Endothelial cell of umbilical vein (primary cell): ENCODE measurements around the gene ZBTB46. TPM values are rescaled to one million over a fixed set of nuclear protein-coding genes. Genes with fewer than 3 reads are reported as not detected.

Experiments used
- BruUV-seq: library from RNA; stranded (reverse); fragments of 400-500 nt; replicated peaks from 2 replicates; lab custom pipeline; 2021; lab: Mats Ljungman, UMichigan
- CTCF ChIA-PET: fragments of 300-600, 350-600 bp; sonication (Branson Sonifier 250); formaldehyde crosslinking; loops from one replicate; lab custom pipeline; 2021; ENCODE audit warnings: antibody characterized with exemption, inconsistent platforms; lab: Charles Lee
- POLR2A ChIA-PET: fragments of 300-600, 350-600 bp; sonication (Branson Sonifier 250); formaldehyde crosslinking; loops from one replicate; lab custom pipeline; 2021; ENCODE audit warnings: antibody characterized with exemption, inconsistent platforms; lab: Charles Lee
- DNase-seq: peaks from one replicate; pipeline ENCODE4 v3.0.0-alpha.2; 2011; ENCODE audit warnings: low read depth, low spot score
- FAIRE-seq: peaks from 2 replicates; lab custom pipeline; 2011; peaks lifted over from hg19 to GRCh38; lab: Jason Lieb, UNC
- H2AFZ ChIP-seq: 2 replicates; pipeline ENCODE4 v1.6.0; 2012; ENCODE audit warnings: low read depth, low read length, control low read depth, inconsistent platforms
- H3K27ac ChIP-seq: 2 replicates; pipeline ENCODE4 v1.5.1; 2011; ENCODE audit warnings: low read depth, mild to moderate bottlenecking, control low read depth, low read length, moderate library complexity; ENCODE audit not compliant: insufficient read depth
- H3K27me3 ChIP-seq, 2 experiments: 2 replicates each; pipeline versions ENCODE4 v1.6.0 to v1.6.1; 2011; ENCODE audit warnings: low read length in 2 of 2, mixed read lengths in 1 of 2; ENCODE audit not compliant: control insufficient read depth in 2 of 2, insufficient read depth in 2 of 2
- H3K36me3 ChIP-seq, 2 experiments: 2 replicates in 1 of 2; 3 replicates in 1 of 2; pipeline ENCODE4 v1.5.1; 2011; ENCODE audit warnings: low read length in 2 of 2, mild to moderate bottlenecking in 1 of 2, moderate library complexity in 1 of 2; ENCODE audit not compliant: control insufficient read depth in 2 of 2, insufficient read depth in 2 of 2; ENCODE audit errors: extremely low read depth in 1 of 2
- H3K4me1 ChIP-seq: 3 replicates; pipeline ENCODE4 v1.5.1; 2011; ENCODE audit warnings: mild to moderate bottlenecking, low read length; ENCODE audit not compliant: control insufficient read depth, insufficient read depth; ENCODE audit errors: extremely low read depth
- H3K4me2 ChIP-seq: 2 replicates; pipeline ENCODE4 v1.6.1; 2011; ENCODE audit warnings: low read length, control low read depth, mixed read lengths; ENCODE audit not compliant: insufficient read depth
- H3K4me3 ChIP-seq, 3 experiments: fragments of 200-600 bp in 1 of 3; sonication (generic), shearing (Covaris generic) in 1 of 3; replicated peaks in 1 of 3; 2 replicates each; pipeline ENCODE4 v1.5.1; 2011 to 2016; ENCODE audit warnings: control low read depth in 3 of 3, low read length in 3 of 3, mild to moderate bottlenecking in 2 of 3, inconsistent platforms in 1 of 3, low read depth in 1 of 3, moderate library complexity in 1 of 3; ENCODE audit not compliant: insufficient read depth in 1 of 3
- H3K79me2 ChIP-seq: 2 replicates; pipeline ENCODE4 v1.6.0; 2012; ENCODE audit warnings: low read length, inconsistent platforms; ENCODE audit not compliant: control insufficient read depth, insufficient read depth
- H3K9ac ChIP-seq: replicated peaks from 2 replicates; pipeline ENCODE3; 2011; ENCODE audit warnings: low read length, control low read depth; ENCODE audit not compliant: insufficient read depth; ENCODE audit errors: extremely low read depth
- H3K9me1 ChIP-seq: replicated peaks from 3 replicates; pipeline ENCODE4 v1.6.0; 2011; ENCODE audit warnings: mild to moderate bottlenecking, low read length; ENCODE audit not compliant: control insufficient read depth, insufficient read depth; ENCODE audit errors: extremely low read depth
- H3K9me3 ChIP-seq: replicated peaks from 2 replicates; pipeline ENCODE4 v1.5.1; 2012; ENCODE audit warnings: low read length, inconsistent platforms; ENCODE audit not compliant: control insufficient read depth, insufficient read depth
- H4K20me1 ChIP-seq: replicated peaks from 2 replicates; pipeline ENCODE3; 2011; ENCODE audit warnings: mild to moderate bottlenecking, low read length; ENCODE audit not compliant: control insufficient read depth, insufficient read depth; ENCODE audit errors: extremely low read depth
- CTCF ChIP-seq, 2 donors: IDR thresholded peaks; 1 replicate in 1 of 2; 2 replicates in 1 of 2; pipeline ENCODE4 v1.5.1; 2011; ENCODE audit warnings: low read length in 2 of 2, mild to moderate bottlenecking in 2 of 2, moderate library complexity in 2 of 2, control low read depth in 1 of 2, inconsistent platforms in 1 of 2, low read depth in 1 of 2; ENCODE audit not compliant: insufficient read depth in 1 of 2; ENCODE audit errors: extremely low read depth in 1 of 2
- EZH2 ChIP-seq: IDR thresholded peaks from 2 replicates; pipeline ENCODE4 v1.6.1; 2012; ENCODE audit warnings: borderline replicate concordance, low read depth, mild to moderate bottlenecking, moderate library complexity, low read length, inconsistent platforms; ENCODE audit not compliant: severe bottlenecking
- FOS ChIP-seq: IDR thresholded peaks from 2 replicates; pipeline ENCODE4 v1.6.1; 2011; ENCODE audit warnings: mild to moderate bottlenecking, low read length, moderate library complexity, borderline replicate concordance; ENCODE audit not compliant: insufficient read depth
- GATA2 ChIP-seq: IDR thresholded peaks from 2 replicates; pipeline ENCODE4 v1.7.0; 2011; ENCODE audit warnings: low read depth, mild to moderate bottlenecking, moderate library complexity, mixed read lengths, low read length; ENCODE audit not compliant: insufficient read length, insufficient read depth
- JUN ChIP-seq: IDR thresholded peaks from 2 replicates; pipeline ENCODE4 v1.6.1; 2011; ENCODE audit warnings: borderline replicate concordance, low read depth; ENCODE audit not compliant: insufficient read length, insufficient read depth
- MAX ChIP-seq: IDR thresholded peaks from 2 replicates; pipeline ENCODE4 v1.6.1; 2011; ENCODE audit not compliant: insufficient read depth, insufficient read length
- MYC ChIP-seq: IDR thresholded peaks from one replicate; pipeline ENCODE4 v1.6.1; 2011; ENCODE audit warnings: mild to moderate bottlenecking, low read depth, low read length
- POLR2A ChIP-seq: IDR thresholded peaks from 2 replicates; pipeline ENCODE4 v1.6.1; 2012; ENCODE audit warnings: low read depth, mild to moderate bottlenecking, control low read depth, low read length
- POLR2AphosphoS5 ChIP-seq: IDR thresholded peaks from 2 replicates; pipeline ENCODE4 v1.6.1; 2012; ENCODE audit warnings: low read depth, mild to moderate bottlenecking, control low read depth, low read length, moderate library complexity; ENCODE audit not compliant: insufficient read depth
- dilution Hi-C: fragments of 300-500 bp; cut with MboI; formaldehyde crosslinking; loops from one replicate; pipeline ENCODE4 v1.15.0; 2019; ENCODE audit warnings: low sequenced_read_pairs; ENCODE audit not compliant: extremely low pct_ligation_motif_present
- intact Hi-C: fragments of 100-400 bp; cut with micrococcal nuclease; formaldehyde crosslinking; loops from one replicate; pipeline ENCODE4 v1.10.0; 2022
- polyA plus RNA-seq, 4 experiments: library from polyadenylated mRNA; depleted of rRNA in 3 of 4; stranded (reverse) in 3 of 4; unstranded in 1 of 4; fragments of >200 nt; gene quantifications; 2 replicates each; pipeline versions ENCODE4 v1.2.1 to v1.2.3, GENCODE V29; 2011 to 2012; ENCODE audit warnings: missing spikeins in 1 of 4
- total RNA-seq: library from RNA; stranded (reverse); gene quantifications from 2 replicates; pipeline ENCODE4 v1.2.3, GENCODE V29; 2021

ZBTB46 gene
- total and polyA plus RNA-seq, 2 donors (not counting 3 experiments of a cell fraction or from before 2014, with no cell fraction given): 1.3 to 7.1 TPM

- H2AFZ ChIP-seq: no peak overlapping the region
- TF ChIP-seq FOS: no peak
- TF ChIP-seq POLR2A: no peak
- no peak for TF ChIP-seq GATA2
- TF ChIP-seq MYC: no peak
- no peak for TF ChIP-seq EZH2
- TF ChIP-seq MAX: no peak
- no peak for TF ChIP-seq CTCF (IDR thresholded peaks at IDR 0.05; ENCODE audit: extremely low read depth in 1 of 2, insufficient read depth in 1 of 2, low read depth in 1 of 2, low read length in 2 of 2)
- TF ChIP-seq POLR2AphosphoS5: no peak
- no peak for TF ChIP-seq JUN
- FAIRE-seq (no peak), DNase-seq (no peak)
- H3K4me3 ChIP-seq: no peak overlapping the region
- no peaks in the 10 kb centered on the region for H3K9me1 ChIP-seq
- H3K4me2 ChIP-seq: no peak overlapping the region
- H3K9me3 ChIP-seq: no peaks in the 10 kb centered on the region
- no TSS peak for BruUV-seq
- ChIA-PET POLR2A (no interaction called here), CTCF (no interaction called here)
- H3K9ac ChIP-seq: no peak overlapping the region
- H3K27ac ChIP-seq: no peak overlapping the region
- no peaks in the 10 kb centered on the region for H4K20me1 ChIP-seq
- dilution Hi-C loops (no loop called here), intact Hi-C loops (no loop called here)
- H3K27me3 ChIP-seq: no peaks in the 10 kb centered on the region
- no peaks in the 10 kb centered on the region for H3K36me3 ChIP-seq
- no peaks in the 10 kb centered on the region for H3K79me2 ChIP-seq
- H3K4me1 ChIP-seq: peaks cover 13% of the 10 kb centered on the region
Observed at GRCh38 chr20:63842258-63842657, 11.2 kb upstream of the ZBTB46 start.
